GM19023 (cell line): ENCODE measurements around the gene CLDN16.

Experiments used
- ATAC-seq: cut with Tn5 transposase; IDR thresholded peaks from one replicate; pipeline ENCODE4 v1.9.1; 2021; ENCODE audit warnings: mild to moderate bottlenecking, moderate library complexity; ENCODE audit not compliant: unreplicated experiment

The CLDN16 gene

GRCh38 chr3:190433626-190434025, 45.7 kb downstream of the CLDN16 start:
- no peak for ATAC-seq

GRCh38 chr3:190435618-190436017, 47.7 kb downstream of the CLDN16 start:
- ATAC-seq: no peak

- no peak for ATAC-seq
Observed at GRCh38 chr3:190436331-190436730, 48.4 kb downstream of the CLDN16 start.

DNA sequence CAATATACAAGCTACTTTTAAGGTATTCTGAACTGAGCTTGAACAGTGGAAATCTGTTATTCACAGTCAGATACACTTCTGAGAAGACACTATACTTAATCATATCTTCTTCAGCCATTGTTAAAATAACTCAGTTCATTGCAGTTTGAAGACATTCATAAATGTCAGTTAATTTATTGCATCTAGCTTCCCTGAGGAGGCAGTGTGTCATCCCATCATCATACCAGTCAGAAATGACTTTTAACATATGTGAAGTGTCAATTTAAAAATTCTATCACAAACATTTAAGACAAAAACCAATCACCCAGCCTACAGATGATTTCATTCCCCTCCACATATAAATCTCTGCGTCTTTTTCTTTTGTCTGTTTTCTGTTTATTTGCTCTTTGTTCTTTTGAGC, 54.3 kb downstream of the CLDN16 start:
- ATAC-seq: no peak

GRCh38 chr3:190443257-190443656, 55.3 kb downstream of the CLDN16 start:
- ATAC-seq: no peak

- ATAC-seq: no peak
Observed at GRCh38 chr3:190444006-190444405, 56.0 kb downstream of the CLDN16 start.

DNA sequence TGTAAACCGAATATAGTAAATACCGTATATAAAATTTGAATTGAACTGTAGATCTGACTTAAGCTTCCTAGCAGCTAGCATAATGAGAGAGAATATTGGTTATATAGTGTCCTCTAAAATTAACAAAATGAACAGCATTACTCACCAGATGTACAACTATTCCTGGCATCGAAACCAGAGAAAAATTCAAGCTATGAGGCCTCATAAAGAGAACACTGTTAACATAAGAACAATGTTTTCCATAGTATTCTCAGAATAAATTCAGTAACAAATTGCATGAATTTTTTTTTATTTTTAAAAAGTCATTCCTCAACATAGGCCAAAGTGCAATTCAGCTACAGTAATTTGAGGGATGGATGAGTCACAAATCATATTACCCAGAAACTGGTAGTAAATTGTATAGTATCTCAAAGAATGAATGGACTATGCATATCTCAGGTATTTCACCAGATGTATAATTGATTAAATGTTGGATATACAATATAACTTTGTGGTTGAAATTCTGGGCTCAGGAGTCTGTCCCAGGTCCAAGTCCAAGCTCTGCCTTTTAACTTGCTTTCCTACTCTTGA, 56.7 kb downstream of the CLDN16 start:
- no peak for ATAC-seq

DNA sequence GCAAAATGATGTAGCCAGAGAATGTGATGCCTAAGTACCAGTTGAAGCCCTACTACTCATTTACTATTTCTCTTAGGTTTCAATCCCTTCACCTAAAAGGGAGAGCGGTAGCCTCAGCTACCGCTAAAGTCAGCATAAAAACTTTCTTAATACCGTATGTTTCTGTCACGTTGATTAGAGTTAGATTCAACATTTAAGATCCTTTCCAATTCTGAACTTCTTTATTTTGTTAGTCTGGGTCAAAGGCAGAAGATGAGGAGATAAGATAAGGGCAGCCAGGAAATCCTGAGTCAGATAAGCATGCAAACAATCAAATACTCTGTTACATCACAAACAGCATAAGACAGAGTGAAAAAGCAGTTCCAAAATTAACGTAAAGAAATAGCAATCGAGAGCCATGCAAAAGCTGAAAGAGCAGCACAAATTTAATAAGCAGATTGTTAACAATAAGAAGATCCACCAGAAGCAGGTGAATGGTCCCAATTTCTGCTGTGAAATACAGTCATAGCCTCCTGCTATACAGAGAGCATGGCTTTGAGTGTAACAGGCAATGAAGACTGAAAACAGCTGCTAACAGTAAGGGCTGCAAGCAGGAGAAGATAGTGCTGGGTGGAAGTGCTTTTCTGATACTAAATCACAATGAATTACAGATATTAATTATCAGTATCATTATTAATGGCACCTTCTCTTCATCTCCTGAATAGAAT, 58.8 kb downstream of the CLDN16 start:
- ATAC-seq: no peak

- no peak for ATAC-seq
Observed at GRCh38 chr3:190448256-190448655, 60.3 kb downstream of the CLDN16 start.

- no peak for ATAC-seq
Observed at GRCh38 chr3:190449801-190450200, 61.8 kb downstream of the CLDN16 start, which contains the start of gene TMEM207. Gene TMEM207, minus strand, starts transcription at chr3:190449901. Its CDS starts 92 bp downstream, at chr3:190449809.

DNA sequence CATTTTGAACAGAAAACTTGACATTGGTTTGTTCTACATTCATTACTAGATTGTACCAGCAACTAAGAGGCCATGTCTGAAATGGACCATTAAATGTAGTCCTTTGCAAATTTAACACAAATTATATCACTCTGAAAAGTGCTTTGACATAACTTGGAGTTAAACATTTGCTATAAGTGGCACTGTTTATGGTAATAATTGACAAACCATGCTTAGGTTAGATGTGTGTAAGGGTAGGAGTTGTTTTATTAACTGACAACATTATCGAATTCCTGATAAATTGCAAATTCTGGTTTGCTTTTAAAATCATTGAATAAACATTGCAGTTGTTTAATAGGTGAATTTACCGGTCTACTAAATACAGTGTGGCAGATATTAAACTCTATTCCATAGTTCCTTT, 67.9 kb downstream of the CLDN16 start:
- no peak for ATAC-seq

DNA sequence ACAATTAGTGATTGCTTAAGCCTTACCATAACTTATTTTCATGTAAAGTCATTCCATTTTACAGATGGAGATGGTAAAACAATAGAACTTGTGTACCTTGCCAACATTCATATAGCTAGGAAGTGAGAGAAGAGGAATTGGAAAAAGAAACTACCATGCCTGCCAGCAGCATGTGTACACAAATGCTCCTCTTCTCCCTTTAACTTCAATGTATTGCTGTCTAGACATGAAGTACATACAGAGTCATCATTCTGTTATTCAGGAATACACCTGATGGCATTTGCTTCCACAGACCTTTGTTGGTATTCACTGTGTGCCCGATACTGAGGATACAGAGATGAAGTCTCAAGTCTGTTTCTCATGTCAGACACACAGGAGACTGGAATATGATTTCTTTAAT, 68.8 kb downstream of the CLDN16 start:
- ATAC-seq: no peak

DNA sequence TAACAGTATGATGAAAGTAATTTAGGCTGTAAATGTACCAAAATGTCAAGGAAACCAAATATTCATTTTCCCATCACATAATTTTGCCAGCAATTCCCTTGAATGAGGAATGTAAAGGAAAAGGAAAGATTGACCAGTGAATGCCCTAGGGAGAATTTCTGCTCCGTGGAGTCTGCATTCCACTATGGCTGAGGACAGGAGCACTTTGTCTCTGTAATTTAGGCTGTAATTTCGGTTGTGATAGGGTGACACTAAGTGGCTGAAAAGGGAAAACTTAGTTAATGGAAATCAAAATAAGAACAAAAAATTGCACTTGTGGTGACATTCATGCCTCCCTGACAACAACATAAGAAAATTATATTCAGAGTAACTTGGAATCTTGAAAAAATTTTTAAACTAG, 70.1 kb downstream of the CLDN16 start:
- ATAC-seq: no peak
